H9 (cell line): ENCODE measurements around the gene SCNM1. TPM values are rescaled to one million over a fixed set of nuclear protein-coding genes. Genes with fewer than 3 reads are reported as not detected.

Source experiments
- DNase-seq: peaks from one replicate; pipeline ENCODE4 v3.0.0-alpha.2; 2017
- H2AFZ ChIP-seq: one replicate; pipeline ENCODE4 v1.6.1; 2013; ENCODE audit warnings: mild to moderate bottlenecking, low read length, control low read depth, moderate library complexity
- H2AK5ac ChIP-seq: 2 replicates; pipeline ENCODE4 v1.6.1; 2013; ENCODE audit warnings: low read length, control low read depth, mixed read lengths; ENCODE audit not compliant: insufficient read length
- H2BK120ac ChIP-seq: one replicate; pipeline ENCODE4 v1.6.1; 2013; ENCODE audit warnings: low read depth, mild to moderate bottlenecking, low read length, control low read depth, inconsistent platforms; ENCODE audit not compliant: poor library complexity, severe bottlenecking
- H2BK12ac ChIP-seq: 2 replicates; pipeline ENCODE4 v1.6.1; 2013; ENCODE audit warnings: low read length, control low read depth, mixed read lengths, low read depth; ENCODE audit not compliant: insufficient read length
- H2BK15ac ChIP-seq: 2 replicates; pipeline ENCODE4 v1.6.1; 2013; ENCODE audit warnings: low read depth, low read length, control low read depth
- H2BK20ac ChIP-seq: one replicate; pipeline ENCODE4 v1.6.1; 2013; ENCODE audit warnings: low read depth, mild to moderate bottlenecking, low read length, control low read depth, inconsistent platforms; ENCODE audit not compliant: poor library complexity, severe bottlenecking
- H2BK5ac ChIP-seq: 2 replicates; pipeline ENCODE4 v1.6.1; 2013; ENCODE audit warnings: low read length, control low read depth, mixed read lengths; ENCODE audit not compliant: insufficient read length
- H3K14ac ChIP-seq: 2 replicates; pipeline ENCODE4 v1.6.1; 2013; ENCODE audit warnings: low read length, control low read depth; ENCODE audit not compliant: insufficient read depth
- H3K18ac ChIP-seq: 2 replicates; pipeline ENCODE4 v1.6.1; 2013; ENCODE audit warnings: low read depth, mild to moderate bottlenecking, mixed read lengths, low read length, control low read depth; ENCODE audit not compliant: insufficient read length
- H3K23ac ChIP-seq: 2 replicates; pipeline ENCODE4 v1.6.1; 2013; ENCODE audit warnings: low read length, control low read depth, mixed read lengths, low read depth; ENCODE audit not compliant: insufficient read length
- H3K23me2 ChIP-seq: 2 replicates; pipeline ENCODE4 v1.6.1; 2013; ENCODE audit warnings: low read depth, mild to moderate bottlenecking, mixed read lengths, low read length, control low read depth; ENCODE audit not compliant: insufficient read length, poor library complexity, severe bottlenecking
- H3K27ac ChIP-seq: 2 replicates; pipeline ENCODE4 v1.5.1; 2013; ENCODE audit warnings: low read length, control low read depth, mixed read lengths, low read depth; ENCODE audit not compliant: insufficient read length
- H3K27me3 ChIP-seq: 2 replicates; pipeline ENCODE4 v1.6.1; 2013; ENCODE audit warnings: low read length, control low read depth, inconsistent platforms; ENCODE audit not compliant: insufficient read depth
- H3K4ac ChIP-seq: 2 replicates; pipeline ENCODE4 v1.6.1; 2013; ENCODE audit warnings: low read depth, mild to moderate bottlenecking, control low read depth, inconsistent platforms, low read length, moderate library complexity
- H3K4me1 ChIP-seq: 2 replicates; pipeline ENCODE4 v1.6.1; 2013; ENCODE audit warnings: low read length, control low read depth, inconsistent platforms; ENCODE audit not compliant: insufficient read depth
- H3K4me2 ChIP-seq: 2 replicates; pipeline ENCODE4 v1.6.1; 2013; ENCODE audit warnings: low read length, control low read depth, mixed read lengths; ENCODE audit not compliant: insufficient read length, insufficient read depth
- H3K56ac ChIP-seq: 2 replicates; pipeline ENCODE4 v1.6.1; 2013; ENCODE audit warnings: low read depth, mild to moderate bottlenecking, mixed read lengths, low read length, control low read depth; ENCODE audit not compliant: insufficient read length
- H3K79me1 ChIP-seq: 2 replicates; pipeline ENCODE4 v1.6.1; 2013; ENCODE audit warnings: low read depth, mild to moderate bottlenecking, moderate library complexity, low read length, control low read depth, inconsistent platforms; ENCODE audit not compliant: insufficient read depth, poor library complexity, severe bottlenecking
- H3K79me2 ChIP-seq: 2 replicates; pipeline ENCODE4 v1.6.1; 2013; ENCODE audit warnings: low read length, control low read depth, inconsistent platforms; ENCODE audit not compliant: insufficient read depth
- H3K9ac ChIP-seq: 2 replicates; pipeline ENCODE4 v1.6.1; 2013; ENCODE audit warnings: low read length, control low read depth, mixed read lengths; ENCODE audit not compliant: insufficient read length; ENCODE audit errors: extremely low read depth
- H3K9me3 ChIP-seq: one replicate; pipeline ENCODE4 v1.6.1; 2013; ENCODE audit warnings: low read depth, low read length, inconsistent platforms; ENCODE audit not compliant: control insufficient read depth
- H3T11ph ChIP-seq: one replicate; pipeline ENCODE4 v1.6.1; 2013; ENCODE audit warnings: mild to moderate bottlenecking, low read length, control low read depth, inconsistent platforms
- H4K20me1 ChIP-seq: one replicate; pipeline ENCODE4 v1.6.1; 2013; ENCODE audit not compliant: control insufficient read depth, insufficient read length, insufficient read depth
- H4K5ac ChIP-seq: 2 replicates; pipeline ENCODE4 v1.6.1; 2013; ENCODE audit warnings: low read depth, mild to moderate bottlenecking, mixed read lengths, low read length, control low read depth; ENCODE audit not compliant: insufficient read length
- H4K8ac ChIP-seq: replicated peaks from 2 replicates; pipeline ENCODE4 v1.6.1; 2013; ENCODE audit warnings: low read length, control low read depth, mixed read lengths, low read depth; ENCODE audit not compliant: insufficient read length
- H4K91ac ChIP-seq: 2 replicates; pipeline ENCODE4 v1.6.1; 2013; ENCODE audit warnings: low read depth, mild to moderate bottlenecking, moderate library complexity, mixed read lengths, low read length, control low read depth; ENCODE audit not compliant: insufficient read length
- H3K27ac Mint-ChIP-seq, 3 experiments: 2 replicates in 2 of 3; 3 replicates in 1 of 3; pipeline ENCODE4 v1.8.0; 2020 to 2021; ENCODE audit warnings: mixed read lengths in 3 of 3, mild to moderate bottlenecking in 1 of 3, moderate library complexity in 1 of 3
- H3K27me3 Mint-ChIP-seq: 2 replicates; pipeline ENCODE4 v1.8.0; 2021; ENCODE audit warnings: low read depth, mild to moderate bottlenecking, moderate library complexity, mixed read lengths
- H3K36me3 Mint-ChIP-seq, 3 experiments: 2 replicates in 2 of 3; 3 replicates in 1 of 3; pipeline ENCODE4 v1.8.0; 2020 to 2021; ENCODE audit warnings: low read depth in 3 of 3, mixed read lengths in 3 of 3; ENCODE audit not compliant: insufficient read depth in 1 of 3
- H3K4me1 Mint-ChIP-seq, 2 experiments: 2 replicates each; pipeline ENCODE4 v1.8.0; 2020; ENCODE audit warnings: mixed read lengths in 2 of 2
- H3K4me3 Mint-ChIP-seq, 2 experiments: 2 replicates in 1 of 2; 3 replicates in 1 of 2; pipeline ENCODE4 v1.8.0; 2020 to 2021; ENCODE audit warnings: mild to moderate bottlenecking in 2 of 2, mixed read lengths in 2 of 2, moderate library complexity in 1 of 2
- H3K9me3 Mint-ChIP-seq, 2 experiments: 2 replicates in 1 of 2; 3 replicates in 1 of 2; pipeline ENCODE4 v1.8.0; 2020; ENCODE audit warnings: mild to moderate bottlenecking in 2 of 2, mixed read lengths in 2 of 2, moderate library complexity in 1 of 2
- WGBS: extraction: QIAGEN DNeasy Blood & Tissue Kit; methylation state at CpG from one replicate; pipeline ENCODE4 v1.1.7; 2013; ENCODE audit warnings: missing lambda C conversion rate, low lambda C conversion rate, mixed read lengths; ENCODE audit not compliant: insufficient read length; ENCODE audit errors: extremely low coverage; 5-methylcytosine and 5-hydroxymethylcytosine counted together
- total RNA-seq: library from RNA; stranded (reverse); gene quantifications from 2 replicates; pipeline ENCODE4 v1.2.1, GENCODE V29; 2021
- TF ChIP-seq, protein P1 (sequence below): fragments of 200-600 bp; sonication (generic); conservative IDR thresholded peaks from 3 replicates; pipeline ENCODE4 v1.8.0; 2021; ENCODE audit warnings: antibody characterized with exemption, mild to moderate bottlenecking

SCNM1 gene
- total RNA-seq, 1 experiment from 2014 or later = 60.5 TPM

GRCh38 chr1:151147132-151147503 lies 18.8 kb upstream of the SCNM1 start:
- H3K4me1 ChIP-seq = peaks cover 22% of the 10 kb centered on the region; the same call in 1 of the 2 replicates
- H2BK120ac ChIP-seq = no peak overlapping the region
- no peak overlapping the region for H3K27ac ChIP-seq
- peak overlapping the region; percentile 90 for H3K4me2 ChIP-seq
- no peaks in the 10 kb centered on the region for H3K9me3 Mint-ChIP-seq
- TF ChIP-seq, protein P1, sequence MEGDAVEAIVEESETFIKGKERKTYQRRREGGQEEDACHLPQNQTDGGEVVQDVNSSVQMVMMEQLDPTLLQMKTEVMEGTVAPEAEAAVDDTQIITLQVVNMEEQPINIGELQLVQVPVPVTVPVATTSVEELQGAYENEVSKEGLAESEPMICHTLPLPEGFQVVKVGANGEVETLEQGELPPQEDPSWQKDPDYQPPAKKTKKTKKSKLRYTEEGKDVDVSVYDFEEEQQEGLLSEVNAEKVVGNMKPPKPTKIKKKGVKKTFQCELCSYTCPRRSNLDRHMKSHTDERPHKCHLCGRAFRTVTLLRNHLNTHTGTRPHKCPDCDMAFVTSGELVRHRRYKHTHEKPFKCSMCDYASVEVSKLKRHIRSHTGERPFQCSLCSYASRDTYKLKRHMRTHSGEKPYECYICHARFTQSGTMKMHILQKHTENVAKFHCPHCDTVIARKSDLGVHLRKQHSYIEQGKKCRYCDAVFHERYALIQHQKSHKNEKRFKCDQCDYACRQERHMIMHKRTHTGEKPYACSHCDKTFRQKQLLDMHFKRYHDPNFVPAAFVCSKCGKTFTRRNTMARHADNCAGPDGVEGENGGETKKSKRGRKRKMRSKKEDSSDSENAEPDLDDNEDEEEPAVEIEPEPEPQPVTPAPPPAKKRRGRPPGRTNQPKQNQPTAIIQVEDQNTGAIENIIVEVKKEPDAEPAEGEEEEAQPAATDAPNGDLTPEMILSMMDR = no peak
- no peak overlapping the region for H2BK20ac ChIP-seq
- H2AFZ ChIP-seq = no peak overlapping the region
- H3T11ph ChIP-seq = no peak overlapping the region
- H2AK5ac ChIP-seq = no peak overlapping the region
- no peaks in the 10 kb centered on the region for H3K79me2 ChIP-seq
- no peak overlapping the region for H2BK5ac ChIP-seq
- H3K79me1 ChIP-seq = no peaks in the 10 kb centered on the region
- H3K23ac ChIP-seq = no peak overlapping the region
- H2BK15ac ChIP-seq = no peak overlapping the region
- no peaks in the 10 kb centered on the region for H3K9me3 ChIP-seq
- H3K9ac ChIP-seq = peak overlapping the region; percentile 40
- H3K4me1 Mint-ChIP-seq = peaks cover 34 to 42% of the 10 kb centered on the region in 2 experiments
- no peaks in the 10 kb centered on the region; the same call in 1 of the 2 replicates for H3K27me3 ChIP-seq
- H3K27ac Mint-ChIP-seq = no peak overlapping the region
- H4K5ac ChIP-seq = no peak overlapping the region
- WGBS = no CpG with 5 or more reads among the region's 7 CpGs
- no peak overlapping the region for H4K91ac ChIP-seq
- no peak overlapping the region for H2BK12ac ChIP-seq
- H3K4me3 Mint-ChIP-seq = peak overlapping the region; percentile 85 to 86
- no peak overlapping the region for H3K56ac ChIP-seq
- no peaks in the 10 kb centered on the region; a peak in 1 of 7 replicates for H3K36me3 Mint-ChIP-seq
- H3K23me2 ChIP-seq = peaks cover 24% of the 10 kb centered on the region
- H3K27me3 Mint-ChIP-seq = peaks cover 31% of the 10 kb centered on the region
- H3K18ac ChIP-seq = no peak overlapping the region
- no peak overlapping the region for H3K4ac ChIP-seq
- H4K8ac ChIP-seq = no peak overlapping the region
- peaks cover 4% of the 10 kb centered on the region for H4K20me1 ChIP-seq
- DNase-seq = no peak
- H3K14ac ChIP-seq = no peak overlapping the region; the same call in 1 of the 2 replicates
